ENCODE data around the gene ACER1.

ACER1 gene

GRCh38 chr19:6376512-6377190 is 43.2 kb upstream of the ACER1 start:
- DNase-seq (ENCODE audit: low read depth) = no peak
- TF ChIP-seq CTCF (IDR thresholded peaks at IDR 0.05; ENCODE audit: insufficient read depth, low read depth, low read length, missing control alignments) = no peak
- H3K4me3 ChIP-seq (ENCODE audit: low read length) = no peak overlapping the region

- no peak for TF ChIP-seq CTCF (IDR thresholded peaks at IDR 0.05; ENCODE audit: insufficient read depth, low read depth, low read length, missing control alignments)
- H3K4me3 ChIP-seq (ENCODE audit: low read length) = no peak within 1 kb of the TSS
- no peak for DNase-seq (ENCODE audit: low read depth)
These were observed 42.1 kb upstream of the ACER1 start, which contains the start of gene PSPN for GRCh38 chr19:6375411-6376010. Gene PSPN (minus strand): TSS chr19:6375933. CDS start chr19:6375849, 84 bp downstream.

GRCh38 chr19:6374711-6375410 is 41.4 kb upstream of the ACER1 start:
- H3K4me3 ChIP-seq (ENCODE audit: low read length) = no peak overlapping the region

GRCh38 chr19:6374161-6374709 is 40.8 kb upstream of the ACER1 start:
- no peak for TF ChIP-seq CTCF (IDR thresholded peaks at IDR 0.05; ENCODE audit: insufficient read depth, low read depth, low read length, missing control alignments)
- peak overlapping the region; percentile 54 for H3K4me3 ChIP-seq (ENCODE audit: low read length)
- DNase-seq (ENCODE audit: low read depth) = no peak

More at GRCh38 chr19:6374711-6375410, 41.4 kb upstream of the ACER1 start:
- no peak for TF ChIP-seq CTCF (IDR thresholded peaks at IDR 0.05; ENCODE audit: insufficient read depth, low read depth, low read length, missing control alignments)
- no peak for DNase-seq (ENCODE audit: low read depth)

- DNase-seq (ENCODE audit: low read depth) = no peak
- TF ChIP-seq CTCF (IDR thresholded peaks at IDR 0.05; ENCODE audit: insufficient read depth, low read depth, low read length, missing control alignments) = no peak
- H3K4me3 ChIP-seq (ENCODE audit: low read length) = peak overlapping the region; percentile 54
These were observed 40.3 kb upstream of the ACER1 start for GRCh38 chr19:6373813-6374108.

- peak; percentile 99 for DNase-seq (ENCODE audit: low read depth)
- TF ChIP-seq CTCF (IDR thresholded peaks at IDR 0.05; ENCODE audit: insufficient read depth, low read depth, low read length, missing control alignments) = no peak
- H3K4me3 ChIP-seq (ENCODE audit: low read length) = peak overlapping the region; percentile 72
These were observed 39.8 kb upstream of the ACER1 start for GRCh38 chr19:6373096-6373812.
